IMR-90 (cell line): ENCODE results near the gene NUP98. TPM values are rescaled to one million over a fixed set of nuclear protein-coding genes. Genes with fewer than 3 reads are reported as not detected.

ENCODE experiments used
- ATAC-seq: fragments of 200-7000 bp; cut with Tn5 transposase; 2 replicates; pipeline ENCODE4 v1.9.1; 2020; ENCODE audit warnings: low read depth, mild to moderate bottlenecking, moderate library complexity
- BruUV-seq: library from RNA; stranded (reverse); fragments of 400-500 nt; replicated peaks from 2 replicates; lab custom pipeline; 2021; lab: Mats Ljungman, UMichigan
- CTCF ChIA-PET: fragments of 300-600 bp; formaldehyde crosslinking; extraction: SDS; loops from one replicate; lab custom pipeline; 2021; ENCODE audit warnings: antibody characterized with exemption; lab: Yijun Ruan, JAX
- POLR2A ChIA-PET: fragments of 300-600 bp; sonication (Branson Sonifier 250); formaldehyde crosslinking; loops from one replicate; lab custom pipeline; 2022; ENCODE audit warnings: antibody characterized with exemption; ENCODE audit not compliant: unreplicated experiment; lab: Charles Lee
- DNase-seq: peaks from one replicate; pipeline ENCODE4 v3.0.0; 2013
- H2AFZ ChIP-seq: replicated peaks from 2 replicates; pipeline ENCODE3; 2013; ENCODE audit warnings: low read length, mild to moderate bottlenecking; ENCODE audit not compliant: poor library complexity
- H2AK5ac ChIP-seq: 2 replicates; pipeline ENCODE4 v1.6.1; 2013; ENCODE audit warnings: low read depth, low read length, inconsistent platforms
- H2AK9ac ChIP-seq: replicated peaks from 2 replicates; pipeline ENCODE3; 2013; ENCODE audit warnings: mild to moderate bottlenecking, low read depth, low read length, moderate library complexity; ENCODE audit not compliant: poor library complexity
- H2BK120ac ChIP-seq: 2 replicates; pipeline ENCODE4 v1.6.1; 2013; ENCODE audit warnings: low read depth, low read length, inconsistent platforms
- H2BK15ac ChIP-seq: 3 replicates; pipeline ENCODE4 v1.6.1; 2013; ENCODE audit warnings: low read depth, low read length, inconsistent platforms
- H2BK20ac ChIP-seq: 2 replicates; pipeline ENCODE4 v1.6.1; 2013; ENCODE audit warnings: low read depth, mild to moderate bottlenecking, inconsistent platforms, low read length, moderate library complexity
- H2BK5ac ChIP-seq: 2 replicates; pipeline ENCODE4 v1.6.1; 2013; ENCODE audit warnings: mild to moderate bottlenecking, low read depth, low read length, inconsistent platforms; ENCODE audit not compliant: poor library complexity, severe bottlenecking
- H3K14ac ChIP-seq: replicated peaks from 2 replicates; pipeline ENCODE4 v1.6.1; 2013; ENCODE audit warnings: low read depth, low read length, inconsistent platforms
- H3K18ac ChIP-seq: 2 replicates; pipeline ENCODE4 v1.6.1; 2013; ENCODE audit warnings: low read depth, low read length, control low read depth
- H3K23ac ChIP-seq: 2 replicates; pipeline ENCODE4 v1.6.1; 2013; ENCODE audit warnings: low read depth, low read length, inconsistent platforms
- H3K27ac ChIP-seq: 2 replicates; pipeline ENCODE4 v1.5.1; 2013; ENCODE audit warnings: mild to moderate bottlenecking, control low read depth, low read length; ENCODE audit not compliant: insufficient read depth
- H3K27me3 ChIP-seq: 2 replicates; pipeline ENCODE4 v1.6.1; 2013; ENCODE audit warnings: low read length; ENCODE audit not compliant: control insufficient read depth, insufficient read depth
- H3K36me3 ChIP-seq: 2 replicates; pipeline ENCODE4 v1.6.1; 2013; ENCODE audit warnings: low read length, mixed read lengths; ENCODE audit not compliant: control insufficient read depth, insufficient read depth
- H3K4ac ChIP-seq: 2 replicates; pipeline ENCODE4 v1.6.1; 2013; ENCODE audit warnings: low read depth, low read length, inconsistent platforms
- H3K4me1 ChIP-seq: 2 replicates; pipeline ENCODE4 v1.6.1; 2013; ENCODE audit warnings: low read length, mixed read lengths; ENCODE audit not compliant: control insufficient read depth, insufficient read depth
- H3K4me2 ChIP-seq: 2 replicates; pipeline ENCODE4 v1.6.1; 2013; ENCODE audit warnings: low read depth, mild to moderate bottlenecking, control low read depth, low read length, moderate library complexity
- H3K4me3 ChIP-seq: 2 replicates; pipeline ENCODE4 v1.5.1; 2013; ENCODE audit warnings: low read depth, mild to moderate bottlenecking, control low read depth, low read length, moderate library complexity; ENCODE audit not compliant: insufficient read depth
- H3K56ac ChIP-seq: 2 replicates; pipeline ENCODE4 v1.6.1; 2013; ENCODE audit warnings: low read length, inconsistent platforms; ENCODE audit not compliant: insufficient read depth; ENCODE audit errors: extremely low read depth
- H3K79me1 ChIP-seq, 2 experiments: 2 replicates each; pipeline ENCODE4 v1.6.1; 2013; ENCODE audit warnings: low read length in 2 of 2, inconsistent platforms in 1 of 2, low read depth in 1 of 2
- H3K9ac ChIP-seq: 2 replicates; pipeline ENCODE4 v1.6.1; 2013; ENCODE audit warnings: low read depth, low read length, control low read depth
- H3K9me1 ChIP-seq: 2 replicates; pipeline ENCODE4 v1.6.1; 2013; ENCODE audit warnings: low read length, inconsistent platforms; ENCODE audit not compliant: insufficient read depth
- H3K9me3 ChIP-seq: 2 replicates; pipeline ENCODE4 v1.6.1; 2013; ENCODE audit warnings: low read length; ENCODE audit not compliant: control insufficient read depth, insufficient read depth
- H4K20me1 ChIP-seq: 2 replicates; pipeline ENCODE4 v1.6.1; 2013; ENCODE audit warnings: low read length, inconsistent platforms; ENCODE audit not compliant: insufficient read depth
- H4K5ac ChIP-seq: 2 replicates; pipeline ENCODE4 v1.6.1; 2013; ENCODE audit warnings: mild to moderate bottlenecking, low read depth, low read length, control low read depth
- H4K8ac ChIP-seq, 2 experiments: 2 replicates each; pipeline ENCODE4 v1.6.1; 2013; ENCODE audit warnings: low read depth in 2 of 2, low read length in 2 of 2, control low read depth in 1 of 2, inconsistent platforms in 1 of 2
- H4K91ac ChIP-seq: 2 replicates; pipeline ENCODE4 v1.6.1; 2013; ENCODE audit warnings: low read depth, low read length, inconsistent platforms; ENCODE audit not compliant: insufficient read depth
- CTCF ChIP-seq: conservative IDR thresholded peaks from 2 replicates; pipeline ENCODE4 v1.5.1; 2012; ENCODE audit warnings: mild to moderate bottlenecking, low read depth, low read length, improper control_type of control experiment
- WGBS, 2 experiments: methylation state at CpG; one replicate each; pipeline versions ENCODE4 v1.1.5 to v1.1.7; 2013; ENCODE audit warnings: missing lambda C conversion rate in 2 of 2; ENCODE audit not compliant: insufficient read length in 1 of 2; ENCODE audit errors: extremely low coverage in 2 of 2; 5-methylcytosine and 5-hydroxymethylcytosine counted together
- dilution Hi-C: fragments of 300-500 bp; cut with HindIII; formaldehyde crosslinking; loops from one replicate; pipeline ENCODE4 v1.14.3; 2018; ENCODE audit warnings: low sequenced_read_pairs; ENCODE audit not compliant: unreplicated experiment
- in situ Hi-C: fragments of 300-500 bp; cut with MboI; formaldehyde crosslinking; loops from 3 replicates; pipeline ENCODE4 v1.14.3; 2019; ENCODE audit warnings: low sequenced_read_pairs, inconsistent platforms, mixed read lengths
- intact Hi-C: fragments of 100-400 bp; cut with micrococcal nuclease; formaldehyde crosslinking; loops from 2 replicates; pipeline ENCODE4 v1.10.0; 2022
- polyA plus RNA-seq, 3 experiments: library from polyadenylated mRNA; depleted of rRNA; stranded (reverse); fragments of >200 nt; gene quantifications; 2 replicates each; pipeline ENCODE4 v1.2.3, GENCODE V29; 2012; ENCODE audit warnings: low replicate concordance in 1 of 3
- total RNA-seq: library from RNA; depleted of rRNA; stranded (reverse); fragments of >200 nt; gene quantifications from 2 replicates; pipeline ENCODE4 v1.2.3, GENCODE V29; 2012

Gene NUP98
- total and polyA plus RNA-seq, 2 of the 4 experiments (the other 2 are of a cell fraction), result 103 to 138 TPM

- in situ Hi-C loops, result no loop called here
- BruUV-seq, result no TSS peak
- Histone ChIP-seq H3K23ac (no peak overlapping the region), H4K8ac (no peak overlapping the region), H2AK5ac (no peak overlapping the region), H3K4me1 (no peaks in the 10 kb centered on the region), H4K5ac (no peak overlapping the region), H3K4ac (no peak overlapping the region), H3K9ac (no peak overlapping the region), H3K9me3 (no peaks in the 10 kb centered on the region), H2BK20ac (no peak overlapping the region), H4K20me1 (no peaks in the 10 kb centered on the region), H3K36me3 (peaks cover 42% of the 10 kb centered on the region), H4K91ac (no peak overlapping the region), H2BK5ac (peak overlapping the region; percentile 34), H3K4me3 (no peak overlapping the region), H3K27ac (peak overlapping the region; percentile 29; the same call in 1 of the 2 replicates), H3K18ac (no peak overlapping the region), H3K14ac (no peak overlapping the region), H2AK9ac (no peak overlapping the region), H3K9me1 (no peaks in the 10 kb centered on the region; the same call in 1 of the 2 replicates), H3K4me2 (no peak overlapping the region), H3K79me1 (peaks cover 22 to 43% of the 10 kb centered on the region in 2 experiments), H3K27me3 (no peaks in the 10 kb centered on the region), H3K56ac (no peak overlapping the region), H2AFZ (no peak overlapping the region), H2BK120ac (no peak overlapping the region), H2BK15ac (no peak overlapping the region)
- no CpG with 5 or more reads among the region's 1 CpG for WGBS, 2 experiments
- ChIA-PET CTCF (no interaction called here), POLR2A (no interaction called here)
- dilution Hi-C loops, result no loop called here
- TF ChIP-seq CTCF, result no peak
- DNase-seq, result peak; percentile 23
- intact Hi-C loops, result no loop called here
- 0 out of 2 replicates have a peak, but pooled peaks have one; percentile 11 for ATAC-seq
Measured at GRCh38 chr11:3738241-3738640, 59.1 kb downstream of the NUP98 start.
